Smooth muscle cell (in vitro differentiated cells): ENCODE measurements around the gene SLC25A13. TPM values are rescaled to one million over a fixed set of nuclear protein-coding genes. Genes with fewer than 3 reads are reported as not detected.

Experiments
- DNase-seq: peaks from one replicate; lab custom pipeline; 2025; ENCODE audit not compliant: unreplicated experiment; lab: John Stamatoyannopoulos, UW
- H2AFZ ChIP-seq: fragments of 200-600 bp; sonication (generic); 2 replicates; pipeline ENCODE4 v1.6.0; 2016; ENCODE audit warnings: antibody characterized with exemption, low read depth, mild to moderate bottlenecking
- H3F3A ChIP-seq: fragments of 200-600 bp; sonication (generic); 2 replicates; pipeline ENCODE4 v1.6.0; 2017; ENCODE audit warnings: antibody characterized with exemption, low read depth
- H3K27ac ChIP-seq: fragments of 200-600 bp; sonication (generic); 2 replicates; pipeline ENCODE4 v1.5.1; 2016; ENCODE audit warnings: low read depth, mild to moderate bottlenecking
- H3K27me3 ChIP-seq: fragments of 200-600 bp; sonication (generic); 2 replicates; pipeline ENCODE4 v1.6.1; 2016; ENCODE audit warnings: low read depth, mild to moderate bottlenecking
- H3K36me3 ChIP-seq: fragments of 200-600 bp; sonication (generic); 2 replicates; pipeline ENCODE4 v1.5.1; 2016; ENCODE audit warnings: low read depth
- H3K4me1 ChIP-seq: fragments of 200-600 bp; sonication (generic); 2 replicates; pipeline ENCODE4 v1.5.1; 2016; ENCODE audit warnings: low read depth
- H3K4me2 ChIP-seq: fragments of 200-600 bp; sonication (generic); 2 replicates; pipeline ENCODE4 v1.6.0; 2016; ENCODE audit warnings: mild to moderate bottlenecking
- H3K4me3 ChIP-seq: fragments of 200-600 bp; sonication (generic); 2 replicates; pipeline ENCODE4 v1.5.1; 2016; ENCODE audit warnings: mild to moderate bottlenecking
- H3K79me2 ChIP-seq: fragments of 200-600 bp; sonication (generic); 2 replicates; pipeline ENCODE4 v1.6.0; 2016; ENCODE audit warnings: low read depth, mild to moderate bottlenecking
- H3K9ac ChIP-seq: fragments of 200-600 bp; sonication (generic); 2 replicates; pipeline ENCODE4 v1.6.0; 2016; ENCODE audit warnings: low read depth
- H3K9me3 ChIP-seq: fragments of 200-600 bp; sonication (generic); replicated peaks from 2 replicates; pipeline ENCODE4 v1.5.1; 2016; ENCODE audit warnings: low read depth
- H4K20me1 ChIP-seq: fragments of 200-600 bp; sonication (generic); 2 replicates; pipeline ENCODE4 v1.6.0; 2016; ENCODE audit warnings: low read depth
- CTCF ChIP-seq: fragments of 200-600 bp; sonication (generic); IDR thresholded peaks from 2 replicates; pipeline ENCODE4 v1.5.1; 2017; ENCODE audit warnings: borderline replicate concordance, mild to moderate bottlenecking, antibody characterized with exemption; ENCODE audit not compliant: insufficient read depth, poor library complexity, severe bottlenecking
- WGBS: methylation state at CpG from one replicate; pipeline ENCODE4 v1.1.7; 2016; ENCODE audit warnings: low lambda C conversion rate; 5-methylcytosine and 5-hydroxymethylcytosine counted together
- polyA plus RNA-seq: library from polyadenylated mRNA; unstranded; fragments of >200 nt; fragmentation: Nextera tagmentation; extraction: Ambion mirVana; gene quantifications from 2 replicates; pipeline ENCODE4 v1.2.1, GENCODE V29; 2016
- total RNA-seq: library from RNA; depleted of rRNA; stranded (reverse); fragments of >200 nt; gene quantifications from 2 replicates; pipeline ENCODE4 v1.2.3, GENCODE V29; 2014

SLC25A13 gene
- total and polyA plus RNA-seq, 2 experiments from 2014 or later, result 28.0 to 48.2 TPM

GRCh38 chr7:96169439-96169838 is 152.5 kb downstream of the SLC25A13 start:
- TF ChIP-seq CTCF, result no peak
- Histone ChIP-seq H2AFZ (no peak overlapping the region), H3K4me1 (no peaks in the 10 kb centered on the region), H4K20me1 (no peaks in the 10 kb centered on the region), H3K79me2 (no peaks in the 10 kb centered on the region), H3K4me3 (no peak overlapping the region), H3K27me3 (no peaks in the 10 kb centered on the region), H3K9ac (no peak overlapping the region), H3F3A (no peaks in the 10 kb centered on the region), H3K9me3 (no peaks in the 10 kb centered on the region), H3K4me2 (no peak overlapping the region), H3K27ac (peak overlapping the region; percentile 28), H3K36me3 (no peaks in the 10 kb centered on the region)
- 64% methylated on average over 5 of the region's 5 CpGs for WGBS
- DNase-seq, result no peak

- no peaks in the 10 kb centered on the region for H3F3A ChIP-seq
- no peak overlapping the region for H3K9ac ChIP-seq
- no peaks in the 10 kb centered on the region for H3K79me2 ChIP-seq
- H3K4me2 ChIP-seq, result no peak overlapping the region
- peaks cover 1% of the 10 kb centered on the region for H3K36me3 ChIP-seq
- no peak overlapping the region for H2AFZ ChIP-seq
- H3K4me1 ChIP-seq, result no peaks in the 10 kb centered on the region
- no peak for DNase-seq
- H3K27me3 ChIP-seq, result no peaks in the 10 kb centered on the region
- no peak overlapping the region for H3K27ac ChIP-seq
- H3K9me3 ChIP-seq, result no peaks in the 10 kb centered on the region
- WGBS, result 95% methylated on average over 1 of the region's 1 CpG
- no peak overlapping the region for H3K4me3 ChIP-seq
- no peaks in the 10 kb centered on the region for H4K20me1 ChIP-seq
- TF ChIP-seq CTCF, result no peak
These were observed 154.5 kb downstream of the SLC25A13 start for GRCh38 chr7:96167424-96167823.

GRCh38 chr7:96161897-96162296 is 160.0 kb downstream of the SLC25A13 start:
- H4K20me1 ChIP-seq, result no peaks in the 10 kb centered on the region
- no peak for DNase-seq

More at GRCh38 chr7:96161897-96162296, 160.0 kb downstream of the SLC25A13 start:
- Histone ChIP-seq H3K9ac (no peak overlapping the region), H2AFZ (no peak overlapping the region), H3K36me3 (peaks cover 9% of the 10 kb centered on the region), H3K4me3 (no peak overlapping the region), H3F3A (no peaks in the 10 kb centered on the region), H3K4me2 (no peak overlapping the region), H3K9me3 (no peaks in the 10 kb centered on the region), H3K27ac (no peak overlapping the region), H3K27me3 (no peaks in the 10 kb centered on the region), H3K4me1 (no peaks in the 10 kb centered on the region), H3K79me2 (no peaks in the 10 kb centered on the region)
- 97% methylated on average over 3 of the region's 3 CpGs for WGBS
- no peak for TF ChIP-seq CTCF
